Measurements from ENCODE around the gene RBP3.

- TF ChIP-seq CTCF (IDR thresholded peaks at IDR 0.05; ENCODE audit: insufficient read depth, low read length) = no peak
- no peak for TF ChIP-seq GABPA (IDR thresholded peaks at IDR 0.05; ENCODE audit: low read depth)
Measured at GRCh38 chr10:47348661-47349470, 703 bp downstream of the RBP3 start.
